ENCODE results near the gene SPOCD1. TPM values are rescaled to one million over a fixed set of nuclear protein-coding genes. Genes with fewer than 3 reads are reported as not detected.

The SPOCD1 gene
- total and polyA plus RNA-seq, 2 of the 4 experiments (the other 2 are of a cell fraction), result 59.7 to 132 TPM

- no peak for DNase-seq
- H2BK15ac ChIP-seq (ENCODE audit: low read depth, low read length), result no peak overlapping the region
- H2BK20ac ChIP-seq (ENCODE audit: low read depth, low read length), result no peak overlapping the region
- H3K56ac ChIP-seq (ENCODE audit: extremely low read depth, insufficient read depth, low read length), result no peak overlapping the region
- no peaks in the 10 kb centered on the region for H3K79me1 ChIP-seq (ENCODE audit: low read depth in 1 of 2, low read length in 2 of 2)
- no peak overlapping the region for H2BK5ac ChIP-seq (ENCODE audit: low read depth, low read length, poor library complexity, severe bottlenecking)
- in situ Hi-C loops (cut with MboI; ENCODE audit: low sequenced_read_pairs) (no loop called here), intact Hi-C loops (cut with micrococcal nuclease) (no loop called here), dilution Hi-C loops (cut with HindIII; ENCODE audit: low sequenced_read_pairs, unreplicated experiment) (no loop called here)
- H4K8ac ChIP-seq (ENCODE audit: low read depth in 2 of 2, low read length in 2 of 2), result no peak overlapping the region
- peaks cover 7% of the 10 kb centered on the region for H3K4me1 ChIP-seq (ENCODE audit: control insufficient read depth, insufficient read depth, low read length)
- no peak overlapping the region for H2AK5ac ChIP-seq (ENCODE audit: low read depth, low read length)
- no peak overlapping the region for H3K18ac ChIP-seq (ENCODE audit: low read depth, low read length)
- no peak overlapping the region for H2BK120ac ChIP-seq (ENCODE audit: low read depth, low read length)
- no peak overlapping the region for H4K91ac ChIP-seq (ENCODE audit: insufficient read depth, low read depth, low read length)
- H3K27me3 ChIP-seq (ENCODE audit: control insufficient read depth, insufficient read depth, low read length), result peaks cover 10% of the 10 kb centered on the region
- no TSS peak for BruUV-seq (replicated peaks)
- H3K27ac ChIP-seq (ENCODE audit: insufficient read depth, low read length), result no peak overlapping the region
- H3K4me3 ChIP-seq (ENCODE audit: insufficient read depth, low read depth, low read length), result no peak overlapping the region
- H4K20me1 ChIP-seq (ENCODE audit: insufficient read depth, low read length), result no peaks in the 10 kb centered on the region
- no peak overlapping the region for H3K14ac ChIP-seq (replicated peaks; ENCODE audit: low read depth, low read length)
- no peak overlapping the region for H2AK9ac ChIP-seq (replicated peaks; ENCODE audit: low read depth, low read length, poor library complexity)
- POLR2A ChIA-PET (ENCODE audit: unreplicated experiment), result no interaction called here
- peaks cover 3% of the 10 kb centered on the region; the same call in 1 of the 2 replicates for H3K9me1 ChIP-seq (ENCODE audit: insufficient read depth, low read length)
- no peak overlapping the region for H4K5ac ChIP-seq (ENCODE audit: low read depth, low read length)
- WGBS, 2 experiments (ENCODE audit: extremely low coverage in 2 of 2, insufficient read length in 1 of 2), result 56% methylated on average over 2 of the region's 10 CpGs; no CpG with 5 or more reads in 1 of the 2 experiments
- ATAC-seq (ENCODE audit: low read depth), result no peak
- no peak overlapping the region for H3K9ac ChIP-seq (ENCODE audit: low read depth, low read length)
- no peak overlapping the region for H3K23ac ChIP-seq (ENCODE audit: low read depth, low read length)
- no peak overlapping the region for H3K4me2 ChIP-seq (ENCODE audit: low read depth, low read length)
- CTCF ChIA-PET, result interaction anchor here (1.4 kb wide), 1 partner anchor 15 kb away, joined by 6 read pairs; the partner anchor contains the start of gene SPOCD1
- no peak overlapping the region for H3K4ac ChIP-seq (ENCODE audit: low read depth, low read length)
- TF ChIP-seq MAFK (IDR thresholded peaks at IDR 0.05; ENCODE audit: low read depth, low read length) (no peak), CHD1 (IDR thresholded peaks at IDR 0.05; ENCODE audit: low read depth, low read length) (no peak), CTCF (conservative IDR thresholded peaks at IDR 0.05; ENCODE audit: low read depth, low read length) (no peak), MAZ (IDR thresholded peaks at IDR 0.05; ENCODE audit: borderline replicate concordance, low read depth, low read length) (no peak)
- no peak overlapping the region for H2AFZ ChIP-seq (replicated peaks; ENCODE audit: low read length, poor library complexity)
- H3K9me3 ChIP-seq (ENCODE audit: control insufficient read depth, insufficient read depth, low read length), result no peaks in the 10 kb centered on the region
- no peaks in the 10 kb centered on the region for H3K36me3 ChIP-seq (ENCODE audit: control insufficient read depth, insufficient read depth, low read length)
Observed at GRCh38 chr1:31830065-31830464, 14.2 kb upstream of the SPOCD1 start.
